HG03039 (cell line): ENCODE results near the gene NPTXR.
"Not testable (repeated sequence)": the region's sequence is repeated elsewhere in the genome, so short reads cannot be mapped to it uniquely, and the experiment has no call there.

Source experiments
- ATAC-seq: cut with Tn5 transposase; IDR thresholded peaks from one replicate; pipeline ENCODE4 v1.9.1; 2021; ENCODE audit warnings: mild to moderate bottlenecking, moderate library complexity; ENCODE audit not compliant: unreplicated experiment

NPTXR gene

GRCh38 chr22:38832005-38832978 lies 11.5 kb downstream of the NPTXR start:
- ATAC-seq: no peak

GRCh38 chr22:38831166-38831945 lies 12.5 kb downstream of the NPTXR start:
- ATAC-seq: no peak

GRCh38 chr22:38830845-38831108 lies 13.1 kb downstream of the NPTXR start:
- ATAC-seq: no peak

- ATAC-seq: no peak
These were observed 13.6 kb downstream of the NPTXR start for GRCh38 chr22:38830026-38830844.

GRCh38 chr22:38829485-38829884 lies 14.3 kb downstream of the NPTXR start:
- no peak for ATAC-seq

- no peak for ATAC-seq
These were observed 15.1 kb downstream of the NPTXR start for GRCh38 chr22:38828616-38829205.

GRCh38 chr22:38828191-38828590 lies 15.6 kb downstream of the NPTXR start:
- no peak for ATAC-seq

- ATAC-seq: no peak
These were observed 16.3 kb downstream of the NPTXR start for GRCh38 chr22:38827510-38827909.

- ATAC-seq: no peak
These were observed 17.0 kb downstream of the NPTXR start for GRCh38 chr22:38826801-38827200.

- no peak for ATAC-seq
These were observed 17.4 kb downstream of the NPTXR start for GRCh38 chr22:38826386-38826785.

- no peak for ATAC-seq
These were observed 19.2 kb downstream of the NPTXR start for GRCh38 chr22:38824585-38824984.

GRCh38 chr22:38823637-38824036 lies 20.2 kb downstream of the NPTXR start:
- no peak for ATAC-seq

- no peak for ATAC-seq
These were observed 20.8 kb downstream of the NPTXR start for GRCh38 chr22:38823076-38823475.

GRCh38 chr22:38820020-38820419 lies 23.8 kb downstream of the NPTXR start:
- no peak for ATAC-seq

- no peak for ATAC-seq
These were observed 24.4 kb downstream of the NPTXR start for GRCh38 chr22:38819387-38819940.

- ATAC-seq: no peak
These were observed 26.6 kb downstream of the NPTXR start for GRCh38 chr22:38817196-38817595.

- ATAC-seq: no peak
These were observed 28.0 kb downstream of the NPTXR start for GRCh38 chr22:38815842-38816241.

GRCh38 chr22:38811241-38811640 lies 32.6 kb downstream of the NPTXR start:
- no peak for ATAC-seq

- ATAC-seq: not testable (repeated sequence)
These were observed 38.7 kb downstream of the NPTXR start for GRCh38 chr22:38805041-38805593.

GRCh38 chr22:38802671-38803121 lies 41.1 kb downstream of the NPTXR start:
- ATAC-seq: no peak
